ENCODE data around the gene PRM3.
A peak's percentile ranks its signal among the peaks of the same experiment; 100 is the strongest.

PRM3 gene, protein sequence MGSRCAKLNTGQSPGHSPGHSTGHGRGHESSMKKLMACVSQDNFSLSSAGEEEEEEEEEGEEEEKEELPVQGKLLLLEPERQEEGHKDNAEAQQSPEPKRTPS

DNA sequence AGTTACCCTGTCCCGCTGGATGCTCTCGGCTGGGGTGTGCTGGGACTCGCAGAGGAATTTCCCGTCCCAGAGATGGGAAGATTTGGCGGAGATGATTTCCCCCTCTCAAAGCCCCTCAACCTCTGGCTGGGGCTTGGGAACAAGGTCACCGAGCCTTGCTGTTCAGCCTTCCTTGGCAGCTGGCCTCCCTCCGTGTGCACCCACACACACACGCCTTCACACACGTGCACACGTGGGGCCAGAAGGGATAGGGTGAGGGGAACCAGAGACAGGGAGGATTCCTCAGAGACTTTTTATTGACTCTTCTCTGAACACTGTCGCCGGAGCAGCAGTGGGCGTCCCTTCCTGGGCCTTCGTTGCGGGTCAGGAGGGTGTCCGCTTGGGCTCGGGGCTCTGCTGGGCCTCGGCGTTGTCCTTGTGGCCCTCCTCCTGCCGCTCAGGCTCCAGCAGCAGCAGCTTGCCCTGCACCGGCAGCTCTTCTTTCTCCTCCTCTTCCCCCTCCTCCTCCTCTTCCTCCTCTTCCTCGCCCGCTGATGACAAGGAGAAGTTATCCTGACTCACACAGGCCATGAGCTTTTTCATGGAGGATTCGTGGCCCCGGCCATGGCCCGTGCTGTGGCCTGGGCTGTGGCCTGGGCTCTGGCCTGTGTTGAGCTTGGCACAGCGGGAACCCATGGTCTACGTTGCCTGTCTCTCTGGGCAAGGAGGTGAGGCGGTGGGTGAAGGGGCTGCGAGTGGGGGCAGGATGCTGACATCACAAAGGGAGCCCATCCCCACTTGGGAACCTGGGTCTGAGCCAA, at the start of gene PRM3:
TSS of gene PRM3 (minus strand) at position 709 of the 800 bp plus-strand sequence. CDS start at position 675, 34 bp downstream.
- DNase-seq = no peak
- intact Hi-C loops (cut with DNase I) = no loop called here

DNA sequence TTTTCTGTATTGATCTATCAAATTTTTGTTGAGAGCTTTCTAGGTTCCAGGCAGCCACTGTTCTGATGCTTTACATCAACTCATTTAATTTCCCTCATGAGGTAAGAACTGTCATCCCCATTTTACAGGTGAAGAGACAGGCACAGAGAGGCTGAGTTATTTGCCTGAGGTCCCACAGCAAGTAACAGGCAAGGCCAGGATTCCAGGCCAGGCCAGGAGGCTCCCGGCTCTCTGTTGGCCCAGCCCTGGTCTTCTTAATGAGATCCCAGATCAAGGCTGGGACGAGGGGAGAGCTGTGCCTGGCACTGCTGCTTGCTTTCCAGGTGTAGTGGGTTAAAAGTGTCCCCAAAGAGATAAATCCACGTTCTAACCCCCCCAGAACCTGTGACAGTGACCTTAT, 49.4 kb upstream of the PRM3 start:
- no peak for DNase-seq
- intact Hi-C loops (cut with DNase I) = no loop called here

DNA sequence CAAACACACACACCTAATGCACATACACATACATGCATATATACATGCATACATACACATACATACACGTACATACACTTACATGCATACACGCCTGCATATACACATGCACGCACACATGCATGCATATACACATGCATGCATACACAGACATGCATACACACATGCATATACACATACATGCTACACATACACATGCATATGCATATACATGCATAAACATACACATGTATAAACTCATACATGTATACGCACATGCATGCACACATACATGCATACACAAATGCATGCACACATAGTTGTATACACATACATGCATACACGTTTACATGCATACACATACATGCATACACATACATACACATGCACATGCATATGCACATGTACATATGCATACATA, 48.2 kb upstream of the PRM3 start:
- intact Hi-C loops (cut with DNase I) = no loop called here
- DNase-seq = no peak

DNA sequence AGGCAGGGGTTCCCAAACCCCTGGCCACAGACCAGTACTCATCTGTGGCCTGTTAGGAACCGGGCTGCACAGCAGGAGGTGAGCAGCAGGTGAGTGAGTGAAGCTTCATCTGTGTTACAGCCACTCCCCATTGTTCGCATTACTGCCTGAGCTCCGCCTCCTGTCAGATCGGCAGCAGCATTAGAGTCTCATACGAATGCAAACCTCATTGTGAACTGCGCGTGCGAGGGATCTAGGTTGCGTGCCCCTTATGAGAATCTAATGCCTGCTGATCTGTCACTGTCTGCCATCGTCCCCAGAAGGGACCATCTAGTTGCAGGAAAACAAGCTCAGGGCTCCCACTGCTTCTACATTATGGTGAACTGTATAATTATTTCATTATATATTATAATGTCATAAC, 46.7 kb upstream of the PRM3 start:
- no peak for DNase-seq
- intact Hi-C loops (cut with DNase I) = no loop called here

DNA sequence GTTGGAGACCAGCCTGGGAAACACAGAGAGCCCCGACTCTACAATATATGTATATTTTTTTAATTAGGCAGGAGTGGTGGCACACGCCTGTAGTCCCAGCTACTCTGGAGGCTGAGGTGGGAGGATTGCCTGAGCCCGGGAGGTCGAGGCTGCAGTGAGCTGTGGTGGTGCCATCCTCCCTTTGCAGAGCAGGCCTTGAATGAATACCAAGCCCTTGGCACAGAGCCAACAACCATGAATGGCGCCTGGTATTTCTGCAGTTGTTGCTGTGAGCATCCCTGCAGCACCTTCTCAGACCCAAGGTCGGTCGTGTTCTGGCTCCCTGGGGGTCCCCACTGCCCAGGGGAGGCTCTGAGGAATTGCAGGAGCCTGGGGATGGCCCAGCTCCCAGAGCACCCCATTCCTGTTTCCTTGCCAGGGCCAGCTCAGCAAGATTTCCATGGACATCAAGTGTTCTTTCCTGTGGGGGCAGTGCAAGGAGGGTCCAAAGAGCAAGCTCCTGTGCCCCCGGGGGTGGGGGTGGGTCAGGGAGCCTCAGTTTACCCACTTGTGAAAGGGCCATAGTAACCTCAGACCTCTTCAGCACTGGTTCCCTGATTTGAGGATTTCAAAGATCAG, 46.2 kb upstream of the PRM3 start:
- DNase-seq = peak in 6 of 42 donors; percentile 14 to 40 (median 24)
- intact Hi-C loops (cut with DNase I) = no loop called here

DNA sequence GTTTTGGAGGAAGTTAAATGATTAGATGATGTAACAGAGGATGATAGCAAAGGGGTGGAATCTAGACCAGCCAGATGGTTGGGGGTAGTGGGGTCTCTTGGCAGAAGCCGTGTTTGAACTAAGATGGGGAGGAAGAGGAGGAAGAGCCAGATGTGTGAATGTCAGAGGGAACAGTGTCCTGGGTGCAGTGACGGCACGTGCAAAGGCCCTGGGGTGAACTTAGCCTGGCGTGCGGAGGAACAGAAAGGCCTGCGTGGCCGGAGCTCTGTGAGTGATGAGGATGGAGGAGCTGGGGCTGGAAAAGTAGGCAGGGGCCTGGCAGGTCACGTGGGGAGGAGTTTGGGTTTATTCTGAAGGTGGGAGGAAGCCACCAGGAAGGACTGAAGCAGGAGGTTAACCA, 45.4 kb upstream of the PRM3 start:
- intact Hi-C loops (cut with DNase I) = no loop called here
- no peak for DNase-seq

DNA sequence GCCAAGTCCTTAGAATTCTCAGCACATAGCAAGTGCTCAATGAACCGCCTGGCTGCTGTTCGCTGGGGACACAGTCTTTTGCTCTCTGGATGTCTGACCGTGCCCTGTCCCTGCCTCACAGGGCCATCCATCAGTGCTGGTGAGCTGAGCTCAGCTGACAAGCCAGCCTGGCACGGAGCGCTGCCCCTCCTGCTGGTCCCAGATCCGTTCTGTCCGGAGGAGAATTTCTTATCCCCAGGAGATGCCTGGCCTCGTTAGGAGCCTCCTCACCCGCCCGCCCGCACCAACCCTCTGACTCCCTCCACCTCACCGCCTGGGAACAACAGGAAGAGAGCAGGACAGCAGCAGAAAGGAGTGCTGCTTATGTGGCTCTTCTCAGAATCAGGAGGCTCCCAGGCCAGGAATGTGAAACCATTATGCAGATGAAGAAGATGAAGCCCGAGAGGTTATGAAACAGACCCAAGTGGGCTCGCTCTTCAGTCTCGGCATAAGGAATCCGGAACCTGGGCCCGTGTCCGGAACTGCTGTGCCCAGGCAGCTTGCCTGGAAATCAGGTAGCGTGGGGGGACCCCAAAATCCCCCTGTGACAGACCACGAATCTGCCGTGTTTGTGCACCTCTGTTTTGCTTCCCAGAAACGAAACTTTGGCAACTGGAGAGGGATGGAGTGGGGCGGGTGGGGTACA, 43.0 kb upstream of the PRM3 start:
- intact Hi-C loops (cut with DNase I) = no loop called here

DNA sequence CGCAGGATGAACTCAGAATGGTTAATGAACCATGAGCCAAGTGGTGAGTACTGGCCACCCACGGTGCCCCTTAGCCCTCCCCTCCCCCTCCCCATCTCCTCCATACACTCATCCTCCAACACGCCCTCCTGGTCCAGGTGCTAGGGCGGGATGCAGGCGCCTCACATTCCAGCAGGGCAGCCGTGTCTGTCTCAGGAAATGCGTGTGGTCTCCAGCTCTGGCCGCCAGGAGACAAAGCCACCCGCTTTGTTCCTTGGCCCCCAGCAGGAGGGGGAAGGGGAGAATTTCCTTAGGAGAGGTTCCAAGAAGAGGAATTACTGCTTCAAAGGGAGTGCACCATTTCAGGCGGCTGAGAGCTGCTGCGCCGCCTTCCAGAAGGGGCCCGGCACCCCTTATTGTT, 42.1 kb upstream of the PRM3 start:
- no peak for DNase-seq
- intact Hi-C loops (cut with DNase I) = no loop called here

More for the DNA sequence above, 43.0 kb upstream of the PRM3 start:
- no peak for DNase-seq

DNA sequence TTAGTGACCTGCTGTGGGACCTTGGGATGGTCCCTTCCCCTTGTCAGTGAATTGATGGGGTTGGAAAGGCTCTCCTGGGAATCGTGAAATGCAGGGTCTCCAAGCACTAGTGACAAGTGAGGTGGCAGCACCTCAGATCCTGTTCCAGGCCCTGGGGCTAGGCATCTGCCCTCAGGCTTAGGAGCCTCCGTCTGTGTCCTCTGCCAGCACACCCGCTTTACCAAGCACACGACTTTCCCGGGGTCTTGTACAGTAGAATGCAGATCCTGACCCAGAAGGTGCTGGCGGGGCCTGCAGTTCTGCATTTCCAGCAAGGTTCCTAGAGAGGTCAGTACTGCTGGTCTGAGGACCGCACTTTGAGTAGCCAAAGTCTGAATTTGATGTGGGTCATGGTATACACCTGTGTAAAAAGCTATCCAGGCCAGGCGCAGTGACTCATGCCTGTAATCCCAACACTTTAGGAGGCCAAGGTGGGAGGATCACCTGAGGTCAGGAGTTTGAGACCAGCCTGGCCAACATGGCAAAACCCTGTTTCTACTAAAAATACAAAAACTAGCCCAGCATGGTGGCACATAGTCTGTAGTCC, 41.0 kb upstream of the PRM3 start:
- DNase-seq = no peak
- intact Hi-C loops (cut with DNase I) = no loop called here

DNA sequence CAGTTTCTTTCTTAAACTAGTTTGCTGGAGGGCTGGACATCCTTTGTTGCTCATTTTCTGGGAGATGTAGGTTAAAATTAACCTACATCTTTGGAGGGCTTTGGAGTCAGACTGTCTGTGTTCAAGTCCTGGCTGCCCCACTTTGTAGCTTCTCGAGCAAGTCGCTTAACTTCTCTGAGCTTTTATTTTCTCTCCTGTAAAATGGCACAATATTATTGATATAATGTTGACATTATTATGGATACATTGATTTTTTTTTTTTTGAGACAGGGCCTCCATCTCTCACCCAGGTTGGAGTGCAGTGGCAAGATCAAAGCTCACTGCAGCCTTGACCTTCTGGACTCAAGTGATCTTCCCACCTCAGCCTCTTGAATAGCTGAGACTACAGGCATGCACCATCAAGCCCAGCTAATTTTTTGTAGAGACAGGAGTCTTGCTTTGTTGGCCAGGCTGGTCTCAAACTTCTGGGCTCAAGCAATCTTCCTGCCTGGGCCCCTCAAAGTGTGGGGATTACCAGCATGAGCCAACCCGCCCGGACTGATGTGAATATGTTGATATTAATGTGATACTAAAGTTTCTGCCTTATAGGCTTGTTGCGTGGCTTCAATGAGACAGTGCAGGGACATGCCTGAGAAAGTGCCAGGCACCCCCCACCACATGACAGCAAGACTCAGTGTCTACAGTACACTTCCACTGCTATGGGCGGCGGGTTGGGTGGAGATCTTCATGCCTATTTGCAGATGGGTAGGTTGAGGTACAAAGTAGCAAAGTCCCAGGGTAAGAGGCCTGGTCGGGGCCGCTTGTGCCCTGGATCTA, 40.3 kb upstream of the PRM3 start:
- DNase-seq = no peak
- intact Hi-C loops (cut with DNase I) = no loop called here

DNA sequence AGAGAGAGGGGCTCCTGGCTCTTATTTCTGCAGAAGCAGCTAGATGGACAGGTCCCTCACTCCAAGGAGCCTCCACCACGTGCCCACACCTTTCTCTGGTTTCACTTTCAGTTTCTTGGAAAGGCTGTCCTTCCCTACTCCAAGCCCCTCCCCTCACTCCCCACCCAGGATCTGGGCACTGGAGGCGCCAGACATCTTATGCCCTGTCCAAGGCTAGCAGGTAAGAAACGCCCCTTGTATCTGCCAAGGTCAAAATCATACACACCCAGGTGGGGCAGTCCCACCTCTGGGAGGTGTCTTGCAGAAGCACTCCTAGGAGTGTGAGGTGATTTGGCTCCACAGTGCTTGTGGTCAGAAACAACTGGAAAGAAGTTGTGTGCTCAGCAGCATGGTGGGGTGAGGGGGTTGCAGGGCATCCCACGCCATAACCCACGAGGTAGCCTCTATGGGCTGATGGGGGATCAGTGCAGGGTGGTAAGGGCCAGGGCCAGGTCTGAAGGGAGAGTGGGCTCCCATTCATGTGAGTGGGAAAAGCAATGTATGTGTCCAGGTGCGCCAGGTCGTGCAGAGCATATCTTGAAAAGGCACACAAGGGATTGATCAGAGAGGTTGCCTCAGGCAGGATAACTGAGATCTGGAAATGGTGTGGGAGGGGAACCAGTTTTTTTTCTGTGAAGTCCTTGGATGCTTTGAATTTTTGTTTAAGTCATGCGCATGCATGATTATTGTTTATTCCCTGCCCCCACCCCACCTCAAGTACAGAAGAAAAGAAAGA, 39.5 kb upstream of the PRM3 start:
- DNase-seq = no peak
- intact Hi-C loops (cut with DNase I) = no loop called here

DNA sequence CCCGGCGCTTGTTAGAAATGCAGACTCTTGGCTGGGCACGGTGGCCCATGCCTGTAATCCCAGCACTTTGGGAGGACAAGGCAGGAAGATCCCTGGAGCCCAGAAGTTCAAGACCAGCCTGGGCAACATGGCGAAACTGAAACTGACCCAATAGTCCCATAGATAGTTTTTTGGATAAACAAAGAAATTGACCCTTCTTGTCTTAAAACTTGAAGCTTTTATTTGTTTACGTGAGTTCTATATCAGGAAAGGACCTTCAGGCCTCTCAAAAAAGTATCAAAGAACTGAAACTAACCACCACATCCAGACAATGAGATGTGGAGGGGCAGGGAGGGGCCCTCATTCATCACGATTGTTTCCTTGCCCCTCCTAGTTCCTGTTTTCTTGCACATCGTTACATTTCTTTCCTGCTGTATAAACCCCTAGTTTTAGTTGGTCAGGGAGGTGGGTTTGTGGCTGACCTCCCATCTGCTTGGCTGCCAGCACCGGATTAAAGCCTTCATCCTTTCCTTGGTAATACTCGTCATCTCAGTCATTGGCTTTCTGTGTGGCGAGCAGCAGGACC, 37.6 kb upstream of the PRM3 start:
- intact Hi-C loops (cut with DNase I) = no loop called here
- DNase-seq = no peak

DNA sequence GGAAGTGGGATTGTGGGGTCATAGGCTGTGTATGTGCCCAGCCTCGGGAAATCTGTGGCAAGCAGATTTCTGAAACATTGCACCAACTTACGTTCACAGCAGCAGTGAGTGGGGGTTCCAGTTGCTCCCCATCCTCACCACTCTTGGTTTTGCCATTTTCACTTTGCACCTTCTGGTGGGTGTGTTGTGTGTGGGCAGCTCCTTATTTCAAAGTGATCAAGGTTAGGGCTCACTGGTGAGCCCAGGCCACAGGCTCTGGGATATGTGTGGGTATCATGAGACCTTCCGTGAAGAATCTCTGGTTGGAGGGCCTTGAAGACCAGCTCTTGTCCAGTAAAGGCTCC, 37.2 kb upstream of the PRM3 start:
- intact Hi-C loops (cut with DNase I) = no loop called here
- no peak for DNase-seq

DNA sequence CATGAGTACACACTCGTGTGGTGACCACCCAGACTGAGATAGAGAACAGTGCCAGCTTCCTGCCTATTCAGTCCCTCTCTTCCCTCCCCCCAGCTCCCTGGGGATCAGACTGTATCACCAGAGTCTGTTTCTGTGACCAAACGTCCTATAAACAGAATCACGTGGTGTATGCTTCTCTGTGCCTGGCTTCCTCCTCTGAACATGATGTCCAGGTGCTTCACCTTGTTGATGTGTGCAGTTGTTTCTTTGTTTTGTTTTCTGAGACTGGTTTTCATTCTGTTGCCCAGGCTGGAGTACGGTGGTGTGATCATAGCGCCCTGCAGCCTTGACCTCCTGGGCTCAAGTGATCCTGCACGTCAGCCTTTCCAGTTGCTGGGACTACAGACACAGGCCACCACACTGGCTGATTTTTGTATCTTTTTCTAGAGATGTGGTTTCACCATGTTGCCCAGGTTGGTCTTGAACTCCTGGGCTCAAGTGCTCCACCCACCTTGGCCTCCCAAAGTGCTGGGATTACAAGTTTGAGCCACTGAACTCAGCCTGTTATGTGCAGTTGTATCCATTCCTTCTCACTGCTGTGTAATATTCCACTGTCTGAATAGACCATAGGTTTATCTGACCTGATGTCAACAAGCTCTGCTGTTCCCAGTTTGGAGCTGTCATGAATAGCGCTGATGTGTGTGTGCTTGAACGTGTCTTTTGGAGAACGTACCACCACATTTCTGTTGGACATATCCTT, 36.6 kb upstream of the PRM3 start:
- intact Hi-C loops (cut with DNase I) = no loop called here
- DNase-seq = no peak

DNA sequence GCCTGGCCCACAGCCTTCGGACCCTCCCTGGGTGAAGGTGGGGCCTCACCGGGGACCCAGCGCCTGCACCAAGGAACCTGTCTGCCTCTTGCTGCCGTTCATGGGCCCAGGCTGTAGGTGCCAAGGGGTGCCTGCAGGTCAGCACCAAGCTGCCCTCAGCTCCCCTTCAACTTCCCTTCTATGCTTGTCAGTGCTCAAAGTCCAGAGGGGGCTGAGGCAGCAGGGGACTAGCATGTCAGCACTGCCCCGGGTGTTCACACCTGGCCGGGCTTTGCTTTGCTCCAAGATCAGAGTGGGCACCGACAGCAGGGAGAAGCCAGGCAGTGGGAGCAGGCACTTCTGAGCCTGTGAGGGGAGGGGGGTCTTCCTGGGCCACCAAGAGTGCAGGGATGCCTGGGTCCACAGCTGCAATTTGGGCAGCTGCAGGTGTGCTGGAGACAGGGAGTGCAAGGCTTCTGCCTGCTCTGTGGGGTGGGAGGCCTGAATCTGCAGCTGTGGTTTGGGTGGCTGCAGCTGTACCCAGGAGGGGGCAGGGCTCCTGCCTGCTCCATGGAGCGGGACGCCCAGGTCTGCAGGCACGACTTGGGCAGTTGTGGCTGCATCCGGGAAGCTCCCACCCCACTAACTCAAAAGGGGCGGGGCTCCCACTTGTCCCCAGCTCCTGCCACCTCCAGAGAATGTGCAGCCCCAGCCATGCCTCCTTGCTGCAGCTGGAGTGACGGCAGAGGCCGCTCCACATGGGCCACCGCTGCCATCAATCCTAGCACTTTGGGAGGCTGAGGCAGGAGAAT, 35.3 kb upstream of the PRM3 start:
- DNase-seq = peak in 1 of 42 donors; percentile 13
- intact Hi-C loops (cut with DNase I) = no loop called here

DNA sequence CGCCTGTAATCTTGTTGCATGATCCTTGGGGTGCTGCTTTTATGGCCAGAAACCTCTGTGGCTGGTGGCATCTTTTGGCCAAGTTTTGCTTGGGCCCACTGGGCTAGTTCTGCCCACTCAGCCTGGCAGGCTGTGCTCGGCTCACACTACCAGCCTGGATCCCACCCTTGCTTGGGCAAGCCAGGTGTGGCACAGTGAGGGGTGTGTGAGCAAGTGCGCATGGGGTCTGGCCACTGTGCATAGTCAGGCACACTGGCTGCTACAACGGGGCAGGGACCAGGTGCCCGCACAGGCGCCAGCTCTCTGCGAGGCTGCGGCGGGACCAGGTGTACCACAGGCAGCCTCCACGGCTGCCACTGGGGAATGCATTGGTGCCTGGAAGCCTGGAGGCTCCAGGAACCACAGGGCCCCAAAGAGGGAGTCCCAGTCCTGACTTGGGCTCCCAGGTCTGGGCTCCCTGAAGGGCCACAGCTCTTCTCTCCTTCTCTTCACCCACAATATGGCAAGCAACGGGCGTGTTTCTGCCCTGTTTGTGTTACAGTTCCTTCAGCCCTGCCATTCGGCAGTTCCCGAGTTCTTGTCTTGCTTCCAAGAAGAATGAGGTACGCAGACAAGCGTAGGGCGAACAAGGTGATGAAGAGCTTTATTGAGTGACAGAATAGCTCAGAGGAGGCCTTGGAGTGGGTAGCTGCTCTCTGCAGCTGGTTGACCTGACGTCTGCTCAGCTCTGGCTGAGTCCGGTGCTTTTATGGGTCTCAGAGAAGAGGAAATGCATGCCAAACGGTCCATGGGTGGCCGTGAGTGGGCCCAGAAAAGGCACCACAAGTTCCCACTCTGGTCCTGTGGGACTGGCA, 34.4 kb upstream of the PRM3 start:
- intact Hi-C loops (cut with DNase I) = no loop called here
- no peak for DNase-seq

Measured in head of caudate nucleus (tissue), 42 donors.